Skin epidermis (tissue), 12 donors: ENCODE data around the gene EHD4.

Source experiments
- H3K27ac ChIP-seq, 21 experiments: fragments of 200-600 bp; sonication (generic) in 11 of 21; one replicate each; pipeline ENCODE4 v1.5.0; 2020; ENCODE audit warnings: mild to moderate bottlenecking in 3 of 21, inconsistent platforms in 2 of 21, moderate library complexity in 2 of 21
- H3K4me3 ChIP-seq, 7 experiments: fragments of 200-600 bp; sonication (generic) in 2 of 7; one replicate each; pipeline ENCODE4 v1.5.0; 2020; ENCODE audit warnings: inconsistent platforms in 2 of 7, mild to moderate bottlenecking in 2 of 7, moderate library complexity in 1 of 7

The EHD4 gene

DNA sequence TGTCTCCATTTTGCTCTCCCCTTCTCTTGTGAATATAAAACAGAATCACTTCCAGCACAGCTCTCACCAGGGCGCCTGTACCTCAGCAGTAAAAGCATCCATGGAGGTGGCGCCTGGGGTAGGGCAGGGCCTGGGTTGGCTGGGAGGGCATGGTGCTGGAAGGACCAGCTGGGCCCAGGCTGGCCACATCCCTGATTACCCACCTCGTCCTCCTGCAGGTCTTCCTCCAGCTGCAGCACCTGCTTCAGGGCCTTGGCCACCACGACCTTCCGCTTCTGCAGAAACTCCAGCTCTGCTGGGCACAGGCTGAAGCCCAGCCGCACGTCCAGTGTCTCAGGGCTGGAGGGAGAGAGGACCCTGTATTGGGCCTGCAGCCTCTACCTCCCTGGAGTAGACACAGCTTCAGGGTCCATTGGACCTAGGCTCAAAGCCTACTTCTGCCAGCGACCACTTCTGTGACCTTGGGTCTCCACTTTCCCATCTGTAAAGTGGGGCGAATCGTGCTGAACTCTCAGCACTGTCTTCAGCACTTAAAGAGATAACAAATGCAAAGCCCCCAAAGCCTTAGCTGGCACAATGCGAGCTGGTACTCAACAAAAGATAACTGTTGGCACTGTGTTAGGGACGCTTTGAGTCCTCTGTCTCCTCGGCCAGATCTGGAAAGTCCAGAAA lies 24.7 kb upstream of the EHD4 start:
- no peak overlapping the region for H3K27ac ChIP-seq
- no peak overlapping the region for H3K4me3 ChIP-seq

DNA sequence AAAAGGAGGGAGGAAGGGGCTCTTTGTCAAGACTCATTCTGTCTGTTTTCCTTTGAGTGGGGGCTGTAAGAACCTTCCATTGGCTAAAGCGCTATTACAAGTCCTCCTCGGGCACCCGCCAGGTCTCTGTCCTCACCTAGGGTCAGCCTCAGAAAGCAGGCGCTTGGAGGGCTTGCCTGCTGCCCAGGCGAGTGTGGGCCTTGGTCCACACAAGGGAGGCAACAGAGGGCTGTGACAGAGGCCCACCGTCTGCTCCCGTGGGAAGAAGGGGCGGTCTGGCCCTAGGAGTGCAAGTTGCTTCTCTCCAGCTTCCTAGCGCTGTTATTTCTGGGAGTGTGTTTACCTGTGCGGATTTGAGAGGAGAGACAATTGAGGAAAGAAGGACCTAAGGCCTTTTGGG lies 24.0 kb upstream of the EHD4 start:
- Histone ChIP-seq H3K4me3 (no peak overlapping the region), H3K27ac (no peak overlapping the region)

DNA sequence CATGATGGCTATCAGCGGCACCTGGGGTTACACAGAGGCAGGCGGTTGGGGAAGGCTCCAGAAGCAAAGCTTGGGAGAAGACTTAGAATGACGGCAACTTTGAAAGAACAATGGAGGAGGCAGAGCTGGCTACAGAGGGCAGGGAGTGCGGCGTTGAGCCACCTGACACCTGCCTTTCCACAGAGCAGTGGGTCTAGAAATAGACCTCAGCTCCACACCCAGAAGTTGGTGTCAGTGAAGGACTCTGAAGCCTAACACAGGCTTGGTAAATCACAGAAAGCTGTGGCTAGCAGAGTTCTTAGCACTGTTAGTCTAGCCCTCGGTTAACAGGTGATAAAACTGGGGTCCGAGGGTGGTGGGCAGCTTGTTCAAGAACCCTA lies 23.1 kb upstream of the EHD4 start:
- no peak overlapping the region for H3K27ac ChIP-seq
- no peak overlapping the region for H3K4me3 ChIP-seq

DNA sequence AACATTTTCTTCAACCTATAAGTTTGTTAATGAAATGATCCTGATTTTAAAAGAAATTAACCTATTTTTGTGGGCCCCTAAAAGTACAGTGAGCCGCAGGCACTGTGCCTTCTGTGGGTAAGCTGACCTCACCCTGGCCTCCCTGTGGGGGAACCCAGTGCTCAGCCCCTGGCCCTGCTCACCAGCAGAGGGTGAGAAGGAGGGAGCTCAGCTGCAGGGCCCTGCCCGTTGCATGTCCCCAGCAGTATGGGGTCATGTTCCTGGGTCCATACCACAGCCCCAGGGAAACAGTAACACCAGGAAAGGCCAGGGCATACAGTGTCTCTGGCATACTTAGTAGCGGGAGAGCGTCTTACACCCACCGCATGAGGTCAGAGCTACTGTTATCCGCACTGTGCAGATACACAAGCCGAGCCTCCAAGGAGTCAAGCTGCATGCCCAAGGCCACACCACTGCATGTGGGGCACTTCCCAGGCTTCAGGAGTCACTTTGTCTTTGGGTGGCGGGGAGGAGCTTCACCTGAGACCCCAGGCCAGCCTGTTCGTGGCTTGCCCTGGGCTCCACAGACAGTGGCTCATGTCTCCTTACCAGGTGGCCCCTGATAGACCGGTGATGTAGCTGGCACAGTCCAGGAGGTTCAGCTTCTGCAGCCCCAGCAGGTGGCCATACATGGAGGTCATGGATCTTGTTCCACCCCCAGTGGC lies 22.6 kb upstream of the EHD4 start:
- Histone ChIP-seq H3K27ac (no peak overlapping the region), H3K4me3 (no peak overlapping the region)

DNA sequence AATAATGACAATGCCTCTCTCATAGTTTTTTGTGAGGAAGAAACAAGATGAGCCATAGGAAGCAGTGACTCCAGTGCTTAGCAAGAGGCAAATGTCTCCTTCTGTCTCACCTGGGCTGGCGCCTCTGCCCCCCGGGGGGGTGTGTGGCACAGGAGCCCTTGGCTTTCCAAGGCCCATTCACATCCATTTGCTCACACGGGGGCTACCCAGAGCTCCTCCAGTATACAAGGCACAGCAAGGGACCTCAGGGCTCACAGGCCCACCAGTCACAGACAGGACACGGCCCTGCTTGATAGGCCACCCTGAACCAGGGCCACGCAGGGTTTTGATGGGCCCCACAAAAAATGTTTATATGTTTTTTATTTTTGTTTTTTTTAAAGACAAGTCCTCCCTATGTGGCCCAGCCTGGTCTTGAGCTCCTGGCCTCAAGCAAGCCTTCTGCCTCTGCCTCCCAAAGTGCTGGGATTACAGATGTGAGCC lies 21.9 kb upstream of the EHD4 start:
- H3K4me3 ChIP-seq: no peak overlapping the region
- no peak overlapping the region for H3K27ac ChIP-seq

DNA sequence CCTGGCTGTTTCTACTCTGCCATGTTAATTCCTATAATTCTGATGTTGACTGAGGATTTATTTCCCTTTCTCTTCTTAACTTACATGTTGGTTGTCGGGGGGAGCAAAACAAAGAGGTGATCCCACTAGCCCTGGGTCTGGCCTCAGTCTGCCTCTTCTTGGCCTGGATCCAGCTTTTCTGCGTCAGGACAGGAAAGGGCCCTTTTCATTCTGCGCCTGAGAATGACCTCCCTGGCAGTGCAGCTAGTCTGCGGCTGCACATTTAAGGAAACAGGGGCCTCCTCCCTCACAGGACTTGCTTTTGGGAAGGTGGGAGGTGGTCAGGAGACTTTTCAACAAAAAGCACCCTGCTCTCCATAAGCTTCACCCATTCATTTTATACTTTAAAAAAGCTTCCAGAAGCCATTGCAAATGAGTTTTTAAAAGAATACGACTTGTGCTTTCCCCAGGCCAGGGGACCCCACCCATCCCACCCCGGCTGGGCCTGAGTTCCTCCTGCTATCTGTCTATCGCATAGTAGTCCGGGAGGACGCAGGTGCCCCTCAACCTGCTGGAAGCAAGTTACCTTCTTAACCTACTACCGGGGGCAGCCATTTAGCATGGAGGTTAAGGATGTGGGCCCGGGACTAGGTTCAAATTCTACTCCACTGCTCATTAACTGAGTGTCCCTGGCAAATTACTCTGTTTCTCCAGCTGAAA lies 21.3 kb upstream of the EHD4 start:
- Histone ChIP-seq H3K27ac (no peak overlapping the region), H3K4me3 (no peak overlapping the region)

DNA sequence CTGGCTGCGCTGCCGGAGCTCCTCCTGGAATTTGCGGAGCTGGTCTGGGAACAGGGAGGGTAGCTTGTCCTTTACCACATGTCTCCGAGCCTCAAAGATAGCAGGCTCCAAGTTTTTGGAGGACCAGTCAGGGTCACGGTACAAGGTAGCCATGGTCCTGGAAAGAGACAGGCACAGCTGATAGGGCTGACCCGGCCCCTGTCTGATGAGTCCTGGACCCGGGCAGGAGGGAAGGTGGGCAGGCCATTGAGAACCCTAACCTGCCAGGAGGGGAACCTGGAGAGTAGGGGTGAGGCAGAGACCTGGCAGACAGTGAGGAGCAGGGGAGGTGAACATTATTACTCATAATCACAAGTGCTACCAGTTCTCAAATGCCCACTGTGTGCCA lies 20.4 kb upstream of the EHD4 start:
- Histone ChIP-seq H3K4me3 (no peak overlapping the region), H3K27ac (no peak overlapping the region)

DNA sequence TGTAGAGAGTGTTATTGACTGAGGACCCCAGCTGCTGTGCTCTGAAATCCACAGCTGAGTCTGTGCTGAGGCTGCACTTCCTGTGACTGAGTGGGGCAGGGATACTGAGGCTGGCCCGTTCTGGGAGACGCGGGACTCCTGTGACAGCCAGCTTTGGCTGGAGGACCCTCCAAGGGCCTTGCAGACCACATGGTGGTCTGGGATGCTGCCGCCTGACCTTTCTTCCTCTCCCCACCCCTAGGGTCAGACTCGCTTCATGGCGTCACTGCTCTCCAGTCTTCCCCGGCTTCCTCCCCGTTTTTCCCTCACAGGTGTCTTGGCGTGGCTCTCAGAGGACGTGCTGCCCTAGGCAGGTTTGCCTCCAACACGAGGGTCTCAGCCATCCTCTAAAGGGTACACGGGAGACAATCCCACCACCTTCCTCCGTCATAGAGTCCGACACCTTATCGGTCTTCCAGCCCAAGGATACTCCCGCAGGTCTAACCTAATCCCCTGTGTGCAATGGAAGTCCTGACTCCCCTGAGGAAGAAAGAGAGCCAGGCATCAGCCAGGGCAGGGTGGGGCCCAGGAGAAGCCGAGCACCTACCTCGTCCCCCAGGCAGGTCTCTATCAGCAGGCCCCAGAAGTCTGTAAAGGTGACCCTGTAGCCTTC lies 19.9 kb upstream of the EHD4 start:
- no peak overlapping the region for H3K27ac ChIP-seq
- no peak overlapping the region for H3K4me3 ChIP-seq

DNA sequence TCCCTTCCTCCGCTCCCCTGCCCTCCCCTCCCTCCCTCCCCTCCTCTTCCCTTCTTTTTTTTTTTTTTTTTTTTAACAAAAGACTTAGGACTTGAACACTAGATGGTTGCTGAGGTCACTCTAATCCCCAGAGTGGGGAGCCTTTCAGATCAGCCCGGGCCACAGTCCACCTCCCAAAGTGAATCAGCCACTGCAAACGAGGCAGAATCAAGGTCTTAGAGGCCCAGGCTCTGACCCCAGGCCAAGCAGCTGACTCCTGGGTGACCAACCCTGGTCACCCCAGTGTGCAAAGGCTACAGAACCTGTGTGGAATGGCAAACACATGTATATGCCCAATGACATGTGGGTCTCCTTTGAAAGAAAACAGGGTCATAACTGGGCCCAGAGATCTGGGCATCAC lies 18.3 kb upstream of the EHD4 start:
- Histone ChIP-seq H3K4me3 (no peak overlapping the region), H3K27ac (no peak overlapping the region)

DNA sequence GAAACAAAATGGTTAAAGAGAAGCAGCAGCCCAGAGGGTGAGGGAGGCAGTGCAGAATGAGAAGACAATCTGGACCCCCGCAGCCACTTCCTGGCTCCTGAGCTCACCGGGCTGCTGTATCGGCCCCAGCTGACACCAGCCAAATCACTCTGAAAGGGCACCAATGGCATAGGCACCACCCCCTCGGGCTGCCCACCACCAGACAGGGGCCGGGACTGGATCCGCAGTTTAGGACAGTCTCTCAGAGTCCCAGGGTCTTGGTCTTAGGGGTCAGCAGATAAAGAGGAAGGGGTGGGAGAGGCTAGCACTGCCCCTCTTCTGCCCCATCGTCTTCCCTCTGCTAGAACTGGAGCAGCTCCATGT lies 17.9 kb upstream of the EHD4 start:
- no peak overlapping the region for H3K27ac ChIP-seq

DNA sequence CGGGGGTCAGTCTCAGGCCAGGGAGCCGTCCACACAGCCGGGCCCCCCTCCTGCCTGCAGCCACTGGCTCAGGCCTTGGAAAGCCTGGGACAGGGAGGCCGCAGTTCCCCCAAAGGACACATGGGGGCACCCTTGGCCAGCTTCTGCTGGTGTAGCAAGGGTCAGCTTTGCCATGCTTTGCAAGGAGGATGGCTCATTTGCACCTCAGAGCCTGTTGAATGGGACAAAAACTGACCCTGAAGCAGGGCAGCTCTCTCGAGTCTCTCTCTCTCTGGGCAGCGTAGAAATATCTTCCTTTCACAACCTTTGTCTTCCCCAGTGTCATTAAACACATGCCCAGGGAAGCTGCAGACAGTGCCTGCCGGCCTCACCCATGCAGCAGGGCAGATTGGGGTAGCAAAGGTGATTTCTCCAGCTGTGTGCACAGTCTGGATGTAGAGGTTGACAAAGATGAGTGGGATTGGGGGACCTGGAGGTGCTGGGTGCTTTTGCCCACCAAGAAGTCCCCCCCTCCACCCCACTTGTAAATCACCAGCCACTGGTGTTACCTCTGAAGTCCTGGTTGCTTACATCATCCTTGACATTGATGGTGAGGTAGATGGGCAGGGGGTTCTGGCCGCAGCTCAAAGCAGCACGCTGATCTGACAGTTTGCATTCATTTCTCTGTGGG lies 17.4 kb upstream of the EHD4 start:
- H3K27ac ChIP-seq: no peak overlapping the region
- H3K4me3 ChIP-seq: no peak overlapping the region

More for the DNA sequence above, 17.9 kb upstream of the EHD4 start:
- H3K4me3 ChIP-seq: no peak overlapping the region

DNA sequence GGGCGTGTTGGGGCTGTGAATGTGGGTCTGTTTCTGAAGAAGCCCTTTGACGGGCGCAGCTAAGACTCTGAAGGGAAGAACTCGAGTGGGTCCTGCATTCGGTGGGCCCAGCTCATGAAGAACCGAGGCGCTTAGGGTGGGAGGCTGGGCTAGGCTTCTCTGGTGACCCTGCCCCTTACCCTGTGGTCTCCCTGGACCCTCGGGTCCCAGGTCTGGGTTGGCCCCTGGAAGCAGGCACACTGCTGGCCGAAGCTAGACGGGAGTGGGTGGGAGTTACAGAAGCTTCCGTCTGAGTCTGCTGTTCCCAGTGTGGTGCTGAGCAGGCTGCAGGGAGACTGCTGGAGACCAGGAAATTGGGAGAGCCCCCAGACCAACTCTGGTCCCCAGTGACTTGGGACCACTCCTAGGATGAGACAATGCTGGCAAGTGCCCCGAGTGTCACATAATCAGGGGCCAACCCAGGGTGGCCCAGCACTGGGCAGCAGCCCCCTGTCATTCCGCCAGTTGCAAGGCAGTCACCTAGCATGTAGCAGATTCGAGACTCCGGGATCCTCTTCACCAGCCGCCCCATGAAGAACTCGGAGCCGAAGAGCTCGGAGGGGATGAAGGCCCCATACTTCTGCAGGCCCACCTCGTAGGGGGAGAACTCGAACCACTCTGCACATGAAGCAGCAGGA lies 16.7 kb upstream of the EHD4 start:
- Histone ChIP-seq H3K27ac (no peak overlapping the region), H3K4me3 (no peak overlapping the region)

DNA sequence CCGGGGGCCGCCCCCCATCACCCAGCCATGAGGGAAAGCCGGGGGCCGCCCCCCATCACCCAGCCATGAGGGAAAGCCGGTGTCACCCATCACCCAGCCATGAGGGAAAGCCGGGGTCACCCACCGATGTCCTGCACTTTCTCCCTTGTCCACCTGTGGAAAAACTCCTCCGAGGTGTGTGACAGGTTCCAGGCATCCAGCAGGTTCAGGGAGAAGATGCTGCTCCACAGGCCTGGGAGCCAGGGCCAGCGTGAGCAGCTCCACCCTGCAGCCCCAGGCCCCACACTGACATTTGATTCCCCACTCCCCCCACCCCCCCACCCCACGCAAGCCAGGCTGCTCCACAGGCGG lies 15.5 kb upstream of the EHD4 start:
- no peak overlapping the region for H3K4me3 ChIP-seq
- no peak overlapping the region for H3K27ac ChIP-seq

DNA sequence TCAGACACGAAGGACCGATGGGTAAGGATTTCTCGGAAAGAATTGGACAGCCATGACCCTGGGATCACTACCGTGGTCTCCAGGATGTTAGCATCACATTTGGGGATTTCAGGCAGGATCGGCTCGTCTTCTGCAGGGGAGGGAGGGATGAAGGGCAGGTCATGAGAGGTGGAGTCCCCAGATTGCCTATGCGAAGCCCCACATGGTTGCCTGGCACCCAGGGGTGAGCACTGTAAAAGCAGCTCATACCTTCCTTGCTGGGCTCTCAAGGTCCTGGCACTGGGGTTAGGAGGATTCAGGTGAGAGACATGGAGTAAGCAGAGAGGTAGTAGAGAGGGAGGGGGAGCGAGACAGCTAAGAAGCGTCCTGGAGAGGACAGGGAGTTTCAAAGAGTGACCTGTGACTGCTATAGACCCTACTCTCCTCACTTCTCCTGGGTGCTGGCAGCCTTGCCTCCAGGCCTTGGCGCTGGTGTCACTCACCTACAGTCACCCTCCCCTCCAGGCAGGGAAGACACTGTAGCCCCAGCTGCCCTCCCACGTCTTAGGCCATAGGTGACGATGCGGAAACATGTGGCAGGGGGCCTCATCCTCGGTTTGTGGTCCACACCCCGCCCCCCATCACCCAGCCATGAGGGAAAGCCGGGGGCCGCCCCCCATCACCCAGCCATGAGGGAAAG lies 15.0 kb upstream of the EHD4 start:
- Histone ChIP-seq H3K27ac (no peak overlapping the region), H3K4me3 (no peak overlapping the region)

DNA sequence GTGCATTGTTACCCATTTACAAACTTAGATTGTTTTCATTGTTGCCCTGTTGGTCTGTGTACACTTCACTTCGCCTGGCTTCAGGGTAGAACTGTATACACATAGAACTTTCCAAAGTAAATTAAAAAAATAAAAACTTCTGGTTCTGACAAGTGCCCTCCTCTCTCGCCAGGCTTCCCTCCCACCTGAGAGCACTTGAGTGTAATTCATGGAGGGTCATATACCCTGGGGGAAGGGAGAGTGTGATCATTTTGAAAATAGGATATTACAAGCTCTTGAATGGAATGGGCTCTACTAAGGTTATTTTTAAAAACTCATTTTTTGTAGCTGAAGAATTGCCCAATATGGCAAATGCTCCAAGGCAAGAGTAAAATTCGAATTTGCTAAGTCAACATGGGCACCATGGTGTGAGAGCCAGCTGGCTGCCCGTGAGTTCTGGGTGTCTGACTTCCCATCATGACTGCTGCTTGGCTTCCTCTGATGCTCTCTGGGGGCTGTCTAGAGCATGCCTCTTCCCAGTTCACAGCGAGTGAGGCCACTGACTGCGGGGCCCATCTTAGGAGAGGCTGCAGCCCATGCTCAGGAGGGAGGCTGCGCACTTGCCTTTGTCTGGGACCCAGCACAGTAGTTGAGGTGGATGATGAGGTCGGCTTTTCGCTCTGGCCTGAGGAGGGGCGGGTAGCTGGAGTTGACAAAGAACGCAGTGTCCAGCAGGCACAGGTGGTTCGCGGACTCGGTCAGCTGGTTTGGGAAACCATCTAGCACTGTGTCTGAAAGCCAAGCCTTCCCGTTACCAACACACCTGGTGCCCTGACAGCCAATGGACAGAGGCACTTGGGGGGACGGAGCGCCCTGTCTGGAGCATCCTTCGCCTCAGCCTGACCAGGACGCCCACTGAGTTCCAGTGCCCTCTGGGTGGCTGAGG lies 13.1 kb upstream of the EHD4 start:
- no peak overlapping the region for H3K27ac ChIP-seq
- no peak overlapping the region for H3K4me3 ChIP-seq

DNA sequence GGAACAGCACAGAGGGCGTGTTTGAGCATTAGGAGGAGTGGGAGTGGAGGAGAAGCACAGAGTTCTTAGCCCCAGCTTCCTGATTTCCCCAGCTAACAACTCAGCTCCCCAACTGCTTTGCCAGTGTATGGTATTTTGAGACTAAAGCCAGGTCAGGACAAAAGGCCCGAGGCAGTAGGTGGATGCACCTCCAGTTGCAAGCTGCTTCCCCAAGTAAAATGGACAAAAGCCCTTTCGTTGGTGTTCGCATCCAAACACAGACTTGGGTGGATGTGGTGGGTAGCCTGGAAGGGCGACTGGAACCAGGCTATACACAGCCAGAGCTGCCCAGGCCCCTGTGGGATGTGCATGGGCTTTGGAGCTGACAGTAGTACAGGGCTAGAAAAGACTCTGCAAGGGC lies 12.3 kb upstream of the EHD4 start:
- Histone ChIP-seq H3K4me3 (no peak overlapping the region), H3K27ac (no peak overlapping the region)

DNA sequence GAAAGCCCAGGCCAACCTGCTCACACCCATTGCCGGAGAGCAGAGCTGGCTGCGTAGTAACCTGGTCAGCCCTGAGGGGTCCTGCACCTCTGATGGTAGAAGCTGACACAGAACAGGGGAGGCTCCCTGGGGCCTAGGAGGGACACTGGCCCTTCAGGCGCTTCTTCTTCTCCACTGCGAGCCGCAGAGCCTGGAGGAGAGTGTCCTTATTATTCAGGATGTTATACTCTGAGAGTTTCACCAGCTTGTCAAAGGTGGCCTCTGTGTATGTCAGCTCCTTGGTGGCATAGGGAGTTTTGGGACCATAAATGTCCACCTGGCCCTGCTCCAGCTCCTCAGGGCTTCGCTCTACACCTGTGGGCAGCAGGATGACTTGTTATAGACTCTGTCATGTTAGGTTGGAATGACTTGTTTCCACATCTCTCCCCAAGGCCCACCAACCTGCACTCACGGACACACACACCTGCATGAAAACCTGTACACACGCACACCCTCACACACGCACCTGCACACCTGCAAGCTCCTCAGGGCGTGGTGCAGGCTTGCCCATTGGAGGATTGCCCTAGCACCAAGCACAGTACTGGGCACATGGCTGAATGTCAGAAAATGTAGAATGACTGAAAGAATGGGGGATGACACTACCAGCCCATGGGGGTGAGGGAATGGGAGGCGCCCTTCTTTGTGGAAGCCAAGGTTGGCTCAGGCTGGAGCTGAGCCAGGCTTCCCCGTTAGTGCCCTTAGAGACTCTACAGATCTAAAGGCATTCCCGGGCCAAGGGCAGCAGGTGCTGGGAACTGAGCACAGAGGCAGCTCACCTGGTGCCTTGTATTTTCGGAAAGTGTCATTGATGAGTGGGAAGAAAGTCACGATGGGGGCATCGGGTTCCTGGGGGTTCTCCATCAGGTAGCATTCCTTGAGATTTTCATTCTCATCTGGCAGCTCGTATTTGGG lies 11.5 kb upstream of the EHD4 start:
- Histone ChIP-seq H3K4me3 (no peak overlapping the region), H3K27ac (no peak overlapping the region)
